Activated effector memory CD4-positive, alpha-beta T cell treated with Interleukin-2 at 50 U/mL for 16 hours (primary cell): ENCODE measurements around the gene FAM217A.
"Not testable (repeated sequence)": the region's sequence is repeated elsewhere in the genome, so short reads cannot be mapped to it uniquely, and the experiment has no call there.

Experiments used
- DNase-seq: peaks from one replicate; pipeline ENCODE4 v3.0.0-alpha.2; 2020

Gene FAM217A

GRCh38 chr6:4078691-4079471, at the start of gene FAM217A:
TSS of gene FAM217A (minus strand) at chr6:4079137. CDS start at chr6:4077414, 1,723 bp downstream.
- no peak for DNase-seq

- DNase-seq, result no peak
Observed at GRCh38 chr6:4128072-4128471, 49.1 kb upstream of the FAM217A start.

GRCh38 chr6:4125933-4126864, 47.3 kb upstream of the FAM217A start:
- no peak for DNase-seq

GRCh38 chr6:4125500-4125899, 46.6 kb upstream of the FAM217A start:
- no peak for DNase-seq

- no peak for DNase-seq
Observed at GRCh38 chr6:4124351-4124750, 45.4 kb upstream of the FAM217A start.

GRCh38 chr6:4115741-4116140, 36.8 kb upstream of the FAM217A start:
- DNase-seq, result no peak

GRCh38 chr6:4114123-4114522, 35.2 kb upstream of the FAM217A start:
- DNase-seq, result no peak

GRCh38 chr6:4113649-4114048, 34.7 kb upstream of the FAM217A start:
- DNase-seq, result no peak

GRCh38 chr6:4112366-4112765, 33.4 kb upstream of the FAM217A start:
- no peak for DNase-seq

GRCh38 chr6:4109363-4109815, 30.5 kb upstream of the FAM217A start:
- DNase-seq, result not testable (repeated sequence)

- no peak for DNase-seq
Observed at GRCh38 chr6:4108561-4109093, 29.7 kb upstream of the FAM217A start.

GRCh38 chr6:4107873-4108272, 28.9 kb upstream of the FAM217A start:
- DNase-seq, result no peak

- DNase-seq, result no peak
Observed at GRCh38 chr6:4105980-4106536, 27.1 kb upstream of the FAM217A start.

- no peak for DNase-seq
Observed at GRCh38 chr6:4103929-4104328, 25.0 kb upstream of the FAM217A start.

- no peak for DNase-seq
Observed at GRCh38 chr6:4102687-4103244, 23.8 kb upstream of the FAM217A start.

- DNase-seq, result no peak
Observed at GRCh38 chr6:4101298-4101697, 22.4 kb upstream of the FAM217A start.

- no peak for DNase-seq
Observed at GRCh38 chr6:4100655-4101054, 21.7 kb upstream of the FAM217A start.

GRCh38 chr6:4093288-4093687, 14.4 kb upstream of the FAM217A start:
- no peak for DNase-seq

- DNase-seq, result no peak
Observed at GRCh38 chr6:4091941-4092340, 13.0 kb upstream of the FAM217A start.

GRCh38 chr6:4090043-4090442, 11.1 kb upstream of the FAM217A start:
- not testable (repeated sequence) for DNase-seq

GRCh38 chr6:4088704-4089103, 9.8 kb upstream of the FAM217A start:
- DNase-seq, result no peak

- DNase-seq, result no peak
Observed at GRCh38 chr6:4085332-4085700, 6.4 kb upstream of the FAM217A start.
